OCI-LY3 (cell line): ENCODE data around the gene HK2.

Source experiments
- H2AFZ ChIP-seq: fragments of 200-600, 300-600 bp; shearing (Covaris generic); 2 replicates; pipeline ENCODE4 v1.6.0; 2014; ENCODE audit warnings: antibody characterized with exemption, low read depth, low read length
- H3K27ac ChIP-seq: fragments of 200-600, 300-600 bp; sonication (generic); 2 replicates; pipeline ENCODE4 v1.5.1; 2014; ENCODE audit warnings: mild to moderate bottlenecking, low read length, moderate library complexity, mixed read lengths
- H3K27me3 ChIP-seq: fragments of 200-600, 300-600 bp; sonication (generic); 2 replicates; pipeline ENCODE4 v1.6.1; 2014; ENCODE audit warnings: low read depth, low read length, mixed read lengths
- H3K36me3 ChIP-seq: fragments of 200-600, 300-600 bp; sonication (generic); replicated peaks from 2 replicates; pipeline ENCODE3; 2014; ENCODE audit warnings: low read depth, low read length, mixed read lengths
- H3K4me1 ChIP-seq: fragments of 300-600, 200-600 bp; sonication (generic); 2 replicates; pipeline ENCODE4 v1.6.1; 2014; ENCODE audit warnings: low read length, mixed read lengths
- H3K4me2 ChIP-seq: fragments of 200-600, 300-600 bp; sonication (generic); 2 replicates; pipeline ENCODE4 v1.6.1; 2014; ENCODE audit warnings: low read length, mixed read lengths
- H3K4me3 ChIP-seq: fragments of 300-600, 200-600 bp; sonication (generic); 2 replicates; pipeline ENCODE4 v1.5.1; 2014; ENCODE audit warnings: antibody characterized with exemption, mild to moderate bottlenecking, low read length, moderate library complexity
- H3K79me2 ChIP-seq: fragments of 300-600, 200-600 bp; shearing (Covaris generic); 2 replicates; pipeline ENCODE4 v1.6.1; 2014; ENCODE audit warnings: mild to moderate bottlenecking, low read length, mixed read lengths
- H3K9ac ChIP-seq: fragments of 300-600, 200-600 bp; shearing (Covaris generic); 2 replicates; pipeline ENCODE4 v1.6.0; 2014; ENCODE audit warnings: mild to moderate bottlenecking, low read length, moderate library complexity
- H3K9me3 ChIP-seq: fragments of 200-600, 300-600 bp; shearing (Covaris generic); 2 replicates; pipeline ENCODE4 v1.6.1; 2014; ENCODE audit warnings: low read length, mixed read lengths; ENCODE audit not compliant: insufficient read depth
- H4K20me1 ChIP-seq: fragments of 200-600, 300-600 bp; sonication (generic); 2 replicates; pipeline ENCODE4 v1.6.1; 2016; ENCODE audit warnings: low read length, mixed read lengths; ENCODE audit not compliant: insufficient read depth
- EZH2phosphoT487 ChIP-seq: fragments of 200-600 bp; shearing (Covaris generic); IDR thresholded peaks from 2 replicates; pipeline ENCODE4 v1.6.1; 2018; ENCODE audit warnings: antibody characterized with exemption, mixed run types, low read depth
- TF ChIP-seq, protein P1 (sequence below): fragments of 200-600, 300-600 bp; sonication (generic); IDR thresholded peaks from 2 replicates; pipeline ENCODE4 v1.5.1; 2014; ENCODE audit warnings: antibody characterized with exemption, low read length, low read depth

The HK2 gene

DNA sequence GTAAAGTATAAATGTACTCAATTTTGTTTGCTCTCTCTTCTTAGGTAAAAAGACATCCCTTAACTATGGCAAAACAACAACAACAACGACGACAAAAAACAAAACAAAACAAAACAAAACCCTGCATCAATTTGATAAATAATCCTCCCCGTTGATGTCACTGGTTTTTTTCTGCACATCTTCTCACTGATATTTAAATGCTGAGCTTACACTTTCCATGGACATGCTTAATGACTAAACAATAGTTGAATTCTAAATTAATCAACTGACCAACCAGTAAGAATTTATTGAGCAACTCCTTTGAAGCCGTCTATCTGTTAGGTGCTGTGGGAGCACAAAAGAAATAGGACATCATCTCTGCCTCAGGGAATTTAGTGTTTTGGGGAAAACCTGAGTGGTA is 104.3 kb downstream of the HK2 start:
- no peak overlapping the region for H3K4me2 ChIP-seq
- no peaks in the 10 kb centered on the region for H4K20me1 ChIP-seq
- no peak overlapping the region for H3K9ac ChIP-seq
- H3K79me2 ChIP-seq, result no peaks in the 10 kb centered on the region
- no peak overlapping the region for H2AFZ ChIP-seq
- no peak overlapping the region for H3K4me3 ChIP-seq
- no peaks in the 10 kb centered on the region for H3K9me3 ChIP-seq
- H3K27ac ChIP-seq, result no peak overlapping the region
- H3K36me3 ChIP-seq, result no peaks in the 10 kb centered on the region
- peaks cover 32% of the 10 kb centered on the region for H3K27me3 ChIP-seq
- TF ChIP-seq, protein P1, sequence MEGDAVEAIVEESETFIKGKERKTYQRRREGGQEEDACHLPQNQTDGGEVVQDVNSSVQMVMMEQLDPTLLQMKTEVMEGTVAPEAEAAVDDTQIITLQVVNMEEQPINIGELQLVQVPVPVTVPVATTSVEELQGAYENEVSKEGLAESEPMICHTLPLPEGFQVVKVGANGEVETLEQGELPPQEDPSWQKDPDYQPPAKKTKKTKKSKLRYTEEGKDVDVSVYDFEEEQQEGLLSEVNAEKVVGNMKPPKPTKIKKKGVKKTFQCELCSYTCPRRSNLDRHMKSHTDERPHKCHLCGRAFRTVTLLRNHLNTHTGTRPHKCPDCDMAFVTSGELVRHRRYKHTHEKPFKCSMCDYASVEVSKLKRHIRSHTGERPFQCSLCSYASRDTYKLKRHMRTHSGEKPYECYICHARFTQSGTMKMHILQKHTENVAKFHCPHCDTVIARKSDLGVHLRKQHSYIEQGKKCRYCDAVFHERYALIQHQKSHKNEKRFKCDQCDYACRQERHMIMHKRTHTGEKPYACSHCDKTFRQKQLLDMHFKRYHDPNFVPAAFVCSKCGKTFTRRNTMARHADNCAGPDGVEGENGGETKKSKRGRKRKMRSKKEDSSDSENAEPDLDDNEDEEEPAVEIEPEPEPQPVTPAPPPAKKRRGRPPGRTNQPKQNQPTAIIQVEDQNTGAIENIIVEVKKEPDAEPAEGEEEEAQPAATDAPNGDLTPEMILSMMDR, result no peak
- H3K4me1 ChIP-seq, result no peaks in the 10 kb centered on the region

DNA sequence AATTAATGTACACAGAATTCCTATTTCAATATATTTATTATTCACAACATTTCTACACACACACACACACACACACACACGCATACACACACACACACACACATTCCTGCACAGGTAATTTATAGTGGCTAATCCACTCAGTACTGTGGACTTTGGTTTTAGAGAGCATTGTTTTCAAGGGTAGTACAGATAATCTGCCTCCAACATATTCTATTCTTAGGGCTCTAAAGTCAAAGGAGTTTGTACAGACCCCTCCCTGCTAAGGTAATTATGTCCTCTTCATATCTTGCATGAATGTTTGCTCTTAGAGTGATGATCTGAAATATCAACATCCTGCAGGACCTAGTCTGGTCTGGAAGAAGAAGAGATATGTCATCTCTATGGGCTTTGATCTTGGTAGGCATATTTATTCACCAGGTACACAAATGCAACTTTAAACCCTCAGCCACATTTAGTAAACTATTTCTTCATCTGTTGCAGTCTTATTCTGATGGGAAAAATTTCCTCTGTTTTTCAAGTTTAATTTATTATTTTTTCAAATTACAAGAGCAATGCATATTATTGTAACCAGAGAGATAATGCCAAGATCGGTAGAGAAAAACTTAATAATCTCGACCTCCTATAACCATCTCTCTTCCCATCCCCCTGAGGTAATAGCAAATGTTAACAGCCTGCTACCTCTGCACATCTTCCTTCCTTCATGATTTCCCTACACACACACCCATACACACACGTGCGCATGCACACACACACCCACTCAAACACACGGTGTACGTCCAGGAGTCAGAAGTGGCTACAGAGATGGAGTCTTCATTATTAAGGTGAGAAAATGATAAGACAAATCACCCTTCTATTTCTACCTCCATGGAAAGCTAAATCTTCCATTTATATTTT is 106.2 kb downstream of the HK2 start:
- Histone ChIP-seq H3K4me1 (peaks cover 6% of the 10 kb centered on the region), H3K9ac (no peak overlapping the region)

DNA sequence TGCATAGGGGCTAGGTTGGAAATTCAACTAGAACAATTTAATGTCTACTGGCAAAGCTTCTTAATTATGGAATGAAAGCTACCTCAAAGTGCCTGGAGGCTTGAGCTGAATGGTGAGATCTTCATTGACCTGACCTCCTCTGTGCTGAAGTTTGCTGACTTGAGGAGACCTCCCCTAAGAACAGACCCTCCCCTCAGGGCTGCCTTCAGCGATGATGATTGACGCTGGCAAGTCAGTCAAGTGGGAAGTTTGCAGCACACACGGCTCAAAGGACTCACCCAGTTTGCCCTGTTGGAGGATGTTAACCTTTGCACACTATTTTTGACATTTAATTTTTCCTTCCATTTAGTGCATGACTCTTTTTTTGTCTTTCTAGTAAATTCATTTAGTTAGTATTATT is 107.4 kb downstream of the HK2 start:
- Histone ChIP-seq H3K79me2 (no peaks in the 10 kb centered on the region), H3K9me3 (no peaks in the 10 kb centered on the region), H3K4me1 (peaks cover 8% of the 10 kb centered on the region), H3K4me2 (no peak overlapping the region), H3K9ac (no peak overlapping the region), H3K36me3 (no peaks in the 10 kb centered on the region), H3K4me3 (no peak overlapping the region), H3K27ac (no peak overlapping the region), H3K27me3 (peaks cover 17% of the 10 kb centered on the region), H2AFZ (no peak overlapping the region), H4K20me1 (no peaks in the 10 kb centered on the region)
- TF ChIP-seq, protein P1, result no peak
- TF ChIP-seq EZH2phosphoT487, result no peak

More for the DNA sequence above, 106.2 kb downstream of the HK2 start:
- Histone ChIP-seq H2AFZ (no peak overlapping the region), H4K20me1 (no peaks in the 10 kb centered on the region), H3K4me2 (no peak overlapping the region), H3K9me3 (no peaks in the 10 kb centered on the region), H3K27me3 (peaks cover 29% of the 10 kb centered on the region), H3K79me2 (no peaks in the 10 kb centered on the region), H3K36me3 (no peaks in the 10 kb centered on the region), H3K27ac (no peak overlapping the region), H3K4me3 (no peak overlapping the region)
- no peak for TF ChIP-seq EZH2phosphoT487
- TF ChIP-seq, protein P1, result no peak

DNA sequence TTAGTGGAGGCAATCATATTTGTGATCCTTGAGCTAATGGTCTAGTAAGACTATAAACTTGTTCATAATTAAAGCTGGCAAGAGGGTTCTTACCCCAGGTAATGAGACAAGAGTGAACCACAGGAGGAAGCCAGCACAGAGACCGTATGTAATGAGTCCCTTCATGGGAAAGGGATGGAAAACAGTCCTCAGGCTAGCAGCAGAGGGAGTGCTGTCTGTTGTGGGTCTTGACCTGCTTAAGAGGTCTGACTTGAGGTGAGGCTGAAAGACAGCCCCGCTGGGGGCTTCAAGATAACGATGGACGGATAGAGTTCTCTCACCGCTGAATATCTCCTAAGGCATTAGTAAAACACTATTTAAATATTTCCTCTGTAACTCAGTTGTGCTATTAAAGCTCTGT is 108.3 kb downstream of the HK2 start:
- peaks cover 8% of the 10 kb centered on the region for H3K4me1 ChIP-seq
- no peaks in the 10 kb centered on the region for H3K79me2 ChIP-seq
- H4K20me1 ChIP-seq, result no peaks in the 10 kb centered on the region
- H3K36me3 ChIP-seq, result no peaks in the 10 kb centered on the region
- TF ChIP-seq EZH2phosphoT487, result no peak
- TF ChIP-seq, protein P1, result no peak
- no peak overlapping the region for H3K9ac ChIP-seq
- no peak overlapping the region for H3K4me3 ChIP-seq
- H3K9me3 ChIP-seq, result no peaks in the 10 kb centered on the region
- no peak overlapping the region for H3K27ac ChIP-seq
- H2AFZ ChIP-seq, result no peak overlapping the region
- H3K4me2 ChIP-seq, result no peak overlapping the region
- peaks cover 8% of the 10 kb centered on the region; the same call in 1 of the 2 replicates for H3K27me3 ChIP-seq
